NB4 (cell line): ENCODE results near the gene FAM90A1.
"Not testable (repeated sequence)": the region's sequence is repeated elsewhere in the genome, so short reads cannot be mapped to it uniquely, and the experiment has no call there.

Source experiments
- POLR2A ChIP-seq: IDR thresholded peaks from 2 replicates; pipeline ENCODE4 v1.6.1; 2011; ENCODE audit warnings: mild to moderate bottlenecking; ENCODE audit not compliant: insufficient read length; ENCODE audit errors: extremely low read depth
- TF ChIP-seq, protein P1 (sequence below): IDR thresholded peaks from one replicate; pipeline ENCODE4 v1.5.1; 2012; ENCODE audit warnings: low read depth, low read length
- TF ChIP-seq, protein P2 (sequence below): IDR thresholded peaks from 2 replicates; pipeline ENCODE4 v1.6.1; 2011; ENCODE audit warnings: low read depth, low read length

DNA sequence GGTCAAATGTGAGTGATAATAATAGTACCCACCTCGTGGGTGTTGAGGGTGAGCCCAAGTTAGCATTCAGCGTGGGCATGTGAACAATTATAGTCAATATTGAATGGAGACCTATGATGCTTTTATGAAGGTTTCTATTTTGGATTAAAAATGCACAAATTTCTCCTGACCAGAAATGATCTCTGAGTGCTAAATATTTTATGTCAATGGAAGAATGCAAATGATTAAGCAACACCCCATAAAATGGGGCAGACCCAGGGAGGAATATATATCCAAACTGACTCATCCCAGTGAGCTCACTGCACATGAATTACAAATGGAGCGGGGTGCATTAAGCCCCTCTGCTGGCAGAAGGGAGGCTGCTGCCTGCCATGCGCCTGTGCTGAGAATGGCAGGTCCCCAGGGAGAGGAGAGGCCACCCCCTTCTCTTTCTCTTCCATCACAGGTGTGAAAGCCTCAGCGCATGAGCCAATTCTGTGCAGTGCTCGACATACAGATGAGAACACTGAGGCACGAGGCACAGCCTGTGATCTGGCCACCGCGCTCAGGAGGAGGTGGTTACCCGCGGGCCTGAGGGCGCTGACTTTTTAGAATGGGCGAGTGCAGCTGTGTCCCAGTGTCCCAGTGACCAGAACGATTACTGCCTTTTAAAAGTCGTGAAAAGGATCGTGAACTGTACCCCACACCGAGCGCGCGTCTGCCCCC, 14.7 kb upstream of the FAM90A1 start:
- not testable (repeated sequence) for TF ChIP-seq POLR2A
- TF ChIP-seq, protein P1, sequence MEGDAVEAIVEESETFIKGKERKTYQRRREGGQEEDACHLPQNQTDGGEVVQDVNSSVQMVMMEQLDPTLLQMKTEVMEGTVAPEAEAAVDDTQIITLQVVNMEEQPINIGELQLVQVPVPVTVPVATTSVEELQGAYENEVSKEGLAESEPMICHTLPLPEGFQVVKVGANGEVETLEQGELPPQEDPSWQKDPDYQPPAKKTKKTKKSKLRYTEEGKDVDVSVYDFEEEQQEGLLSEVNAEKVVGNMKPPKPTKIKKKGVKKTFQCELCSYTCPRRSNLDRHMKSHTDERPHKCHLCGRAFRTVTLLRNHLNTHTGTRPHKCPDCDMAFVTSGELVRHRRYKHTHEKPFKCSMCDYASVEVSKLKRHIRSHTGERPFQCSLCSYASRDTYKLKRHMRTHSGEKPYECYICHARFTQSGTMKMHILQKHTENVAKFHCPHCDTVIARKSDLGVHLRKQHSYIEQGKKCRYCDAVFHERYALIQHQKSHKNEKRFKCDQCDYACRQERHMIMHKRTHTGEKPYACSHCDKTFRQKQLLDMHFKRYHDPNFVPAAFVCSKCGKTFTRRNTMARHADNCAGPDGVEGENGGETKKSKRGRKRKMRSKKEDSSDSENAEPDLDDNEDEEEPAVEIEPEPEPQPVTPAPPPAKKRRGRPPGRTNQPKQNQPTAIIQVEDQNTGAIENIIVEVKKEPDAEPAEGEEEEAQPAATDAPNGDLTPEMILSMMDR, result not testable (repeated sequence)
- TF ChIP-seq, protein P2, sequence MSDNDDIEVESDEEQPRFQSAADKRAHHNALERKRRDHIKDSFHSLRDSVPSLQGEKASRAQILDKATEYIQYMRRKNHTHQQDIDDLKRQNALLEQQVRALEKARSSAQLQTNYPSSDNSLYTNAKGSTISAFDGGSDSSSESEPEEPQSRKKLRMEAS, result not testable (repeated sequence)
